ENCODE measurements around the gene IL12RB2. TPM values are rescaled to one million over a fixed set of nuclear protein-coding genes. Genes with fewer than 3 reads are reported as not detected.

Gene IL12RB2
- polyA plus RNA-seq, 3 donors, result not detected

- Histone ChIP-seq H3K27ac (ENCODE audit: low read depth in 1 of 2, low read length in 2 of 2) (no peak overlapping the region), H3K9ac (ENCODE audit: insufficient read depth, low read length, poor library complexity, severe bottlenecking) (no peak overlapping the region), H4K20me1 (ENCODE audit: insufficient read depth, low read length) (no peaks in the 10 kb centered on the region), H3K9me3 (replicated peaks in 1 of 2; ENCODE audit: control insufficient read depth in 1 of 2, insufficient read depth in 1 of 2, low read length in 2 of 2) (no peaks in the 10 kb centered on the region), H2AFZ (ENCODE audit: insufficient read depth, low read depth, low read length, poor library complexity, severe bottlenecking) (no peak overlapping the region), H3K4me2 (replicated peaks; ENCODE audit: extremely low read depth, low read length, poor library complexity, severe bottlenecking) (no peak overlapping the region), H3K36me3 (replicated peaks in 1 of 2; ENCODE audit: control insufficient read depth in 1 of 2, insufficient read depth in 2 of 2, low read length in 2 of 2) (no peaks in the 10 kb centered on the region), H3K27me3 (ENCODE audit: control insufficient read depth in 2 of 2, insufficient read depth in 2 of 2, low read length in 2 of 2) (no peaks in the 10 kb centered on the region), H3K4me1 (ENCODE audit: control insufficient read depth in 1 of 2, insufficient read depth in 2 of 2, low read length in 2 of 2) (no peaks in the 10 kb centered on the region), H3K79me2 (ENCODE audit: insufficient read depth, low read length) (no peaks in the 10 kb centered on the region), H3K4me3 (replicated peaks in 1 of 3; ENCODE audit: low read depth in 2 of 3, low read length in 3 of 3) (no peak overlapping the region)
- Mint-ChIP-seq H3K36me3 (no peaks in the 10 kb centered on the region), H3K4me3 (no peak overlapping the region), H3K27ac (no peak overlapping the region), H3K4me1 (no peaks in the 10 kb centered on the region), H3K9me3 (peaks cover 0 to 4% (median 2%) of the 10 kb centered on the region in 7 donors), H3K27me3 (ENCODE audit: low read depth in 3 of 3) (peaks cover 2 to 13% (median 4%) of the 10 kb centered on the region in 3 donors)
- WGBS (ENCODE audit: insufficient coverage), result no CpG with 5 or more reads among the region's 2 CpGs
- intact Hi-C loops (cut with micrococcal nuclease), result no loop called here
- no peak for DNase-seq
- TF ChIP-seq CTCF (IDR thresholded peaks at IDR 0.05), result no peak
Measured at GRCh38 chr1:67298762-67299161, 8.9 kb upstream of the IL12RB2 start.

GRCh38 chr1:67299296-67299695 is 8.4 kb upstream of the IL12RB2 start:
- no peak overlapping the region for H3K4me2 ChIP-seq (replicated peaks; ENCODE audit: extremely low read depth, low read length, poor library complexity, severe bottlenecking)
- no peak for TF ChIP-seq CTCF (IDR thresholded peaks at IDR 0.05)
- no peak overlapping the region for H3K9ac ChIP-seq (ENCODE audit: insufficient read depth, low read length, poor library complexity, severe bottlenecking)
- Mint-ChIP-seq H3K4me1 (no peaks in the 10 kb centered on the region), H3K36me3 (no peaks in the 10 kb centered on the region), H3K27me3 (ENCODE audit: low read depth in 3 of 3) (peaks cover 2 to 13% (median 4%) of the 10 kb centered on the region in 3 donors), H3K4me3 (no peak overlapping the region), H3K27ac (no peak overlapping the region), H3K9me3 (peaks cover 0 to 4% (median 2%) of the 10 kb centered on the region in 7 donors)
- 94% methylated on average over 3 of the region's 7 CpGs for WGBS (ENCODE audit: insufficient coverage)
- no peaks in the 10 kb centered on the region for H3K79me2 ChIP-seq (ENCODE audit: insufficient read depth, low read length)
- H3K27me3 ChIP-seq (ENCODE audit: control insufficient read depth in 2 of 2, insufficient read depth in 2 of 2, low read length in 2 of 2), result no peaks in the 10 kb centered on the region
- H3K4me3 ChIP-seq (replicated peaks in 1 of 3; ENCODE audit: low read depth in 2 of 3, low read length in 3 of 3), result no peak overlapping the region
- no peaks in the 10 kb centered on the region for H4K20me1 ChIP-seq (ENCODE audit: insufficient read depth, low read length)
- H3K4me1 ChIP-seq (ENCODE audit: control insufficient read depth in 1 of 2, insufficient read depth in 2 of 2, low read length in 2 of 2), result no peaks in the 10 kb centered on the region
- no peak for DNase-seq
- H3K27ac ChIP-seq (ENCODE audit: low read depth in 1 of 2, low read length in 2 of 2), result no peak overlapping the region
- intact Hi-C loops (cut with micrococcal nuclease), result no loop called here
- H2AFZ ChIP-seq (ENCODE audit: insufficient read depth, low read depth, low read length, poor library complexity, severe bottlenecking), result no peak overlapping the region
- H3K36me3 ChIP-seq (replicated peaks in 1 of 2; ENCODE audit: control insufficient read depth in 1 of 2, insufficient read depth in 2 of 2, low read length in 2 of 2), result no peaks in the 10 kb centered on the region
- no peaks in the 10 kb centered on the region for H3K9me3 ChIP-seq (replicated peaks in 1 of 2; ENCODE audit: control insufficient read depth in 1 of 2, insufficient read depth in 1 of 2, low read length in 2 of 2)
